Neural progenitor cell (in vitro differentiated cells): ENCODE data around the gene CYLD. TPM values are rescaled to one million over a fixed set of nuclear protein-coding genes. Genes with fewer than 3 reads are reported as not detected.

Experiments
- DNase-seq: peaks from one replicate; pipeline ENCODE4 v3.0.0-alpha.2; 2016; ENCODE audit warnings: low spot score
- H2AFZ ChIP-seq: fragments of 200-600 bp; sonication (generic); replicated peaks from 2 replicates; pipeline ENCODE4 v1.6.1; 2016; ENCODE audit warnings: antibody characterized with exemption
- H3F3A ChIP-seq: fragments of 200-600 bp; sonication (generic); 2 replicates; pipeline ENCODE4 v1.6.1; 2016; ENCODE audit warnings: antibody characterized with exemption, low read depth
- H3K27ac ChIP-seq: fragments of 200-600 bp; sonication (generic); 2 replicates; pipeline ENCODE4 v1.5.1; 2016; ENCODE audit warnings: mild to moderate bottlenecking
- H3K27me3 ChIP-seq: fragments of 200-600 bp; sonication (generic); 2 replicates; pipeline ENCODE4 v1.6.1; 2016; ENCODE audit warnings: mild to moderate bottlenecking, moderate library complexity
- H3K36me3 ChIP-seq: fragments of 200-600 bp; sonication (generic); 2 replicates; pipeline ENCODE4 v1.5.1; 2016
- H3K4me1 ChIP-seq: fragments of 200-600 bp; sonication (generic); 2 replicates; pipeline ENCODE4 v1.6.1; 2016; ENCODE audit warnings: mixed run types
- H3K4me2 ChIP-seq: fragments of 200-600 bp; sonication (generic); 2 replicates; pipeline ENCODE4 v1.6.1; 2016
- H3K4me3 ChIP-seq: fragments of 200-600 bp; sonication (generic); 2 replicates; pipeline ENCODE4 v1.5.1; 2016
- H3K79me2 ChIP-seq: fragments of 200-600 bp; sonication (generic); 2 replicates; pipeline ENCODE4 v1.6.1; 2016; ENCODE audit warnings: low read depth
- H3K9ac ChIP-seq: fragments of 200-600 bp; sonication (generic); 2 replicates; pipeline ENCODE4 v1.6.1; 2016
- H3K9me3 ChIP-seq: fragments of 200-600 bp; sonication (generic); 2 replicates; pipeline ENCODE4 v1.5.1; 2016; ENCODE audit warnings: low read depth
- H4K20me1 ChIP-seq: fragments of 200-600 bp; sonication (generic); 2 replicates; pipeline ENCODE4 v1.6.1; 2016; ENCODE audit warnings: low read depth
- H3K27ac Mint-ChIP-seq: 3 replicates; pipeline ENCODE4 v1.8.0; 2021; ENCODE audit warnings: mixed read lengths
- H3K27me3 Mint-ChIP-seq: 2 replicates; pipeline ENCODE4 v1.8.0; 2022; ENCODE audit warnings: low read depth, mild to moderate bottlenecking, inconsistent platforms, moderate library complexity, mixed read lengths; ENCODE audit not compliant: insufficient read depth
- H3K36me3 Mint-ChIP-seq: 3 replicates; pipeline ENCODE4 v1.8.0; 2021; ENCODE audit warnings: mixed read lengths
- H3K4me1 Mint-ChIP-seq: 3 replicates; pipeline ENCODE4 v1.8.0; 2021; ENCODE audit warnings: mixed read lengths
- H3K4me3 Mint-ChIP-seq: 3 replicates; pipeline ENCODE4 v1.8.0; 2021; ENCODE audit warnings: mild to moderate bottlenecking, moderate library complexity, mixed read lengths
- H3K9me3 Mint-ChIP-seq: 3 replicates; pipeline ENCODE4 v1.8.0; 2020; ENCODE audit warnings: mixed read lengths
- EZH2 ChIP-seq: fragments of 200-600 bp; sonication (generic); IDR thresholded peaks from 2 replicates; pipeline ENCODE4 v1.6.1; 2017; ENCODE audit warnings: antibody characterized with exemption, mild to moderate bottlenecking, moderate library complexity
- EZH2phosphoT487 ChIP-seq: fragments of 200-600 bp; sonication (generic); IDR thresholded peaks from 2 replicates; pipeline ENCODE4 v1.6.1; 2017; ENCODE audit warnings: antibody characterized with exemption
- total RNA-seq: library from RNA; depleted of rRNA; stranded (reverse); fragments of >200 nt; gene quantifications from 2 replicates; pipeline ENCODE4 v1.2.3, GENCODE V29; 2015; ENCODE audit warnings: low replicate concordance
- TF ChIP-seq, protein P1 (sequence below): fragments of 200-600 bp; sonication (generic); IDR thresholded peaks from 2 replicates; pipeline ENCODE4 v1.5.1; 2017; ENCODE audit warnings: antibody characterized with exemption, mild to moderate bottlenecking

CYLD gene
- total RNA-seq, 1 donor from 2014 or later: 22.0 TPM

DNA sequence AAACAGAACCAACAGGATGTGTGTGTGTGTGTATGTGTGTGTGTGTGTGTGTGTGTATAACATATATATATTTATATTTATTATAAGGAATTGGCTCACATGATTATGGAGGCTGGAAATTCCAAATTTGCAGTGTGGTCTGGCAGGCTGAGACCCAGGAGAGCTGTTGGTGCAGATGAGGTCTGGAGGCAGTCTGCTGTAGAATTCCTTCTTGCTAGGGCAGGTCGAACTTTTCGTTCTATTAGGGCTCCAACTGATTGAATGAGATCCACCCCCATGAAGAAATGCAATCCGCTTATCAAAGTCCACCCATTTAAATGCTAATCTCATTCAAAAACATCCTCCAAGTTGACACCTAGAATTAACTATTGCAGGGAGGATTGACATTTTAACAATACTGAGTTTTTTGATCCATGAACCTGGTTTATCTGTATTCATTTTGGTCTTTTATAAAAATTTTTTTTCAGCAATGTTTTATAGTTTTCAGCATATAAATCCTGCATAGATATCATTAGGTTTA lies 85.0 kb downstream of the CYLD start:
- no peaks in the 10 kb centered on the region for H3K4me1 Mint-ChIP-seq
- DNase-seq: no peak
- Histone ChIP-seq H3F3A (no peaks in the 10 kb centered on the region), H3K4me1 (no peaks in the 10 kb centered on the region), H3K79me2 (no peaks in the 10 kb centered on the region), H3K27ac (no peak overlapping the region), H3K36me3 (no peaks in the 10 kb centered on the region), H4K20me1 (no peaks in the 10 kb centered on the region), H3K9me3 (no peaks in the 10 kb centered on the region), H3K9ac (no peak overlapping the region), H3K4me2 (no peak overlapping the region), H3K27me3 (no peaks in the 10 kb centered on the region), H3K4me3 (no peak overlapping the region), H2AFZ (no peak overlapping the region)
- H3K9me3 Mint-ChIP-seq: no peaks in the 10 kb centered on the region
- peaks cover 2% of the 10 kb centered on the region for H3K27me3 Mint-ChIP-seq
- no peaks in the 10 kb centered on the region for H3K36me3 Mint-ChIP-seq
- no peak overlapping the region for H3K4me3 Mint-ChIP-seq
- no peak for TF ChIP-seq EZH2
- TF ChIP-seq EZH2phosphoT487: no peak
- TF ChIP-seq, protein P1, sequence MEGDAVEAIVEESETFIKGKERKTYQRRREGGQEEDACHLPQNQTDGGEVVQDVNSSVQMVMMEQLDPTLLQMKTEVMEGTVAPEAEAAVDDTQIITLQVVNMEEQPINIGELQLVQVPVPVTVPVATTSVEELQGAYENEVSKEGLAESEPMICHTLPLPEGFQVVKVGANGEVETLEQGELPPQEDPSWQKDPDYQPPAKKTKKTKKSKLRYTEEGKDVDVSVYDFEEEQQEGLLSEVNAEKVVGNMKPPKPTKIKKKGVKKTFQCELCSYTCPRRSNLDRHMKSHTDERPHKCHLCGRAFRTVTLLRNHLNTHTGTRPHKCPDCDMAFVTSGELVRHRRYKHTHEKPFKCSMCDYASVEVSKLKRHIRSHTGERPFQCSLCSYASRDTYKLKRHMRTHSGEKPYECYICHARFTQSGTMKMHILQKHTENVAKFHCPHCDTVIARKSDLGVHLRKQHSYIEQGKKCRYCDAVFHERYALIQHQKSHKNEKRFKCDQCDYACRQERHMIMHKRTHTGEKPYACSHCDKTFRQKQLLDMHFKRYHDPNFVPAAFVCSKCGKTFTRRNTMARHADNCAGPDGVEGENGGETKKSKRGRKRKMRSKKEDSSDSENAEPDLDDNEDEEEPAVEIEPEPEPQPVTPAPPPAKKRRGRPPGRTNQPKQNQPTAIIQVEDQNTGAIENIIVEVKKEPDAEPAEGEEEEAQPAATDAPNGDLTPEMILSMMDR: no peak
- H3K27ac Mint-ChIP-seq: no peak overlapping the region

DNA sequence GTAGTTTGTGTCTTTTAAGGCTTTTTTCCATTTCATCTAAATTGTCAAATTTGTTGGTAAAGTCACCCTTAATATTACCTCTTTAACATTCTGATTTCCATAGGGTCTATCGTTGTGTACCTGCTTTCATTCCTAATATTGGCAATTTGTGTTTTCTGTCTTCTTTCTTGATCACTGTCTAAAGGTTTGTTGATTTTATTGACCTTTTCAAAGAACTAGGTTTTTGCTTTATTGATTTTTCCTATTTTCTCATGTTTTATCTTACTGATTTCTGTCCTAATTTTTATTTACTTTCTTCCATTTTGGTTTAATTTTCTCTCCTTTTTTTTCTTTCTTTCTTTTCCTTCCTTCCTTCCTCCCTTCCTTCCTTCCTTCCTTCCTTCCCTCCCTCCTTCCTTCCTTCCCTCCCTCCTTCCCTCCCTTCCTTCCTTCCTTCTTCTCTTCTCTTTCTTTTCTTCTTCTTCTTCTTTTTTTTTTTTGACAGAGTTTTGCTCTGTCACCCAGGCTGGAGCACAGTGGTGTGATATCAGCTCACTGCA lies 86.3 kb downstream of the CYLD start:
- no peak overlapping the region for H3K4me2 ChIP-seq
- DNase-seq: no peak

DNA sequence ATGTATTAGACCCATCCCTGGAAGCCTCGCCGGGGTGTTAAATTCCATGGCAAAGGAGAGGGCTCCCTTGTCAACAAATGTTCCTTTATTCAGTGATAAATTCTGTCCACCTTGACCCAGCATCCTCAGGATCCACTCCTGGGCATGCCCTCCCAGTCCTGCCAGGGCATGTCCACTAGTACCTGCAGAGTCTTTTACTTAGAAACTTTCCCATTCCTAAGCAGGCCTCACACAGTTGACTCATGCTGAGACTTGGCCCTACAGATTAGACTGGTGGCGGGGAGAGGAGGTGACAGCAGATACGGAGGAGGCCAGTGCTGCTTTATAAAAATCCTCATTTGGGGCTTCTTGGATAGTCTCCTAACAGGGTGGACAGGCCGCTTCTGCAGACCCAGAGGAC lies 88.8 kb downstream of the CYLD start:
- no peak overlapping the region for H3K27ac Mint-ChIP-seq
- Histone ChIP-seq H3K4me3 (no peak overlapping the region), H3K9ac (no peak overlapping the region), H3K27me3 (no peaks in the 10 kb centered on the region), H3K9me3 (peaks cover 8% of the 10 kb centered on the region), H3K27ac (no peak overlapping the region), H2AFZ (no peak overlapping the region), H4K20me1 (no peaks in the 10 kb centered on the region), H3K4me2 (no peak overlapping the region), H3F3A (no peaks in the 10 kb centered on the region), H3K79me2 (no peaks in the 10 kb centered on the region), H3K4me1 (peaks cover 1% of the 10 kb centered on the region), H3K36me3 (no peaks in the 10 kb centered on the region)
- H3K36me3 Mint-ChIP-seq: no peaks in the 10 kb centered on the region
- no peak for DNase-seq
- TF ChIP-seq EZH2 (no peak), EZH2phosphoT487 (no peak)
- TF ChIP-seq, protein P1: no peak
- peaks cover 6% of the 10 kb centered on the region for H3K9me3 Mint-ChIP-seq
- H3K4me1 Mint-ChIP-seq: no peaks in the 10 kb centered on the region
- peaks cover 7% of the 10 kb centered on the region for H3K27me3 Mint-ChIP-seq
- H3K4me3 Mint-ChIP-seq: no peak overlapping the region

More for the DNA sequence above, 86.3 kb downstream of the CYLD start:
- Histone ChIP-seq H4K20me1 (no peaks in the 10 kb centered on the region), H3F3A (no peaks in the 10 kb centered on the region), H3K4me1 (no peaks in the 10 kb centered on the region), H3K36me3 (no peaks in the 10 kb centered on the region), H3K27me3 (no peaks in the 10 kb centered on the region), H3K9ac (no peak overlapping the region), H3K4me3 (no peak overlapping the region), H2AFZ (no peak overlapping the region), H3K79me2 (no peaks in the 10 kb centered on the region), H3K9me3 (peaks cover 6% of the 10 kb centered on the region), H3K27ac (no peak overlapping the region)
- no peaks in the 10 kb centered on the region for H3K36me3 Mint-ChIP-seq
- TF ChIP-seq EZH2 (no peak), EZH2phosphoT487 (no peak)
- TF ChIP-seq, protein P1: no peak
- H3K4me1 Mint-ChIP-seq: no peaks in the 10 kb centered on the region
- H3K4me3 Mint-ChIP-seq: no peak overlapping the region
- no peak overlapping the region for H3K27ac Mint-ChIP-seq
- H3K9me3 Mint-ChIP-seq: peaks cover 3% of the 10 kb centered on the region
- peaks cover 2% of the 10 kb centered on the region for H3K27me3 Mint-ChIP-seq
